Thoracic aorta (tissue), 2 donors: ENCODE results near the gene POLN. TPM values are rescaled to one million over a fixed set of nuclear protein-coding genes. Genes with fewer than 3 reads are reported as not detected.

ENCODE experiments used
- ATAC-seq: fragments of 150-250 bp; one replicate; pipeline ENCODE4 v1.8.0; 2017; ENCODE audit warnings: low read depth; ENCODE audit not compliant: insufficient number of reproducible peaks, low FRiP score
- DNase-seq: peaks from one replicate; pipeline ENCODE4 v3.0.0-alpha.2; 2020; ENCODE audit warnings: low spot score
- H3K27ac ChIP-seq, 2 donors: fragments of 200-600 bp; sonication (generic); 1 replicate in 1 of 2; 2 replicates in 1 of 2; pipeline ENCODE4 v1.5.1; 2016; ENCODE audit warnings: mild to moderate bottlenecking in 2 of 2, moderate library complexity in 2 of 2
- H3K27me3 ChIP-seq: fragments of 200-600 bp; sonication (generic); replicated peaks from 2 replicates; pipeline ENCODE4 v1.6.0; 2016; ENCODE audit warnings: mild to moderate bottlenecking; ENCODE audit not compliant: insufficient read depth
- H3K36me3 ChIP-seq: fragments of 200-600 bp; sonication (generic); one replicate; pipeline ENCODE4 v1.5.1; 2016
- H3K4me1 ChIP-seq, 2 donors: fragments of 200-600 bp; sonication (generic); 1 replicate in 1 of 2; 2 replicates in 1 of 2; pipeline versions ENCODE4 v1.5.1 to v1.6.0; 2016; ENCODE audit warnings: low read depth in 2 of 2, mild to moderate bottlenecking in 1 of 2; ENCODE audit not compliant: control insufficient read depth in 1 of 2
- H3K4me3 ChIP-seq: fragments of 200-600 bp; sonication (generic); 2 replicates; pipeline ENCODE4 v1.5.1; 2016; ENCODE audit warnings: mild to moderate bottlenecking
- H3K9me3 ChIP-seq: fragments of 200-600 bp; sonication (generic); 2 replicates; pipeline ENCODE4 v1.5.1; 2016
- total RNA-seq, 2 donors: library from RNA; depleted of rRNA; stranded (reverse); fragments of >200 nt; gene quantifications; one replicate each; pipeline versions ENCODE4 v1.1.0 to v1.2.3, GENCODE V29; 2016
- TF ChIP-seq, protein P1 (sequence below): fragments of 200-600 bp; sonication (generic); IDR thresholded peaks from one replicate; pipeline ENCODE4 v1.5.1; 2019; ENCODE audit warnings: antibody characterized with exemption

Gene POLN
- 1 to 10 TPM; 3.2 to 3.5 TPM for total RNA-seq

- H3K9me3 ChIP-seq, result no peaks in the 10 kb centered on the region
- H3K27me3 ChIP-seq, result no peaks in the 10 kb centered on the region
- peak; percentile 96 for ATAC-seq
- H3K4me1 ChIP-seq, result peaks cover 44 to 74% of the 10 kb centered on the region in 2 donors
- no peaks in the 10 kb centered on the region for H3K36me3 ChIP-seq
- peak within 1 kb of the TSS; percentile 90 for H3K4me3 ChIP-seq
- TF ChIP-seq, protein P1, sequence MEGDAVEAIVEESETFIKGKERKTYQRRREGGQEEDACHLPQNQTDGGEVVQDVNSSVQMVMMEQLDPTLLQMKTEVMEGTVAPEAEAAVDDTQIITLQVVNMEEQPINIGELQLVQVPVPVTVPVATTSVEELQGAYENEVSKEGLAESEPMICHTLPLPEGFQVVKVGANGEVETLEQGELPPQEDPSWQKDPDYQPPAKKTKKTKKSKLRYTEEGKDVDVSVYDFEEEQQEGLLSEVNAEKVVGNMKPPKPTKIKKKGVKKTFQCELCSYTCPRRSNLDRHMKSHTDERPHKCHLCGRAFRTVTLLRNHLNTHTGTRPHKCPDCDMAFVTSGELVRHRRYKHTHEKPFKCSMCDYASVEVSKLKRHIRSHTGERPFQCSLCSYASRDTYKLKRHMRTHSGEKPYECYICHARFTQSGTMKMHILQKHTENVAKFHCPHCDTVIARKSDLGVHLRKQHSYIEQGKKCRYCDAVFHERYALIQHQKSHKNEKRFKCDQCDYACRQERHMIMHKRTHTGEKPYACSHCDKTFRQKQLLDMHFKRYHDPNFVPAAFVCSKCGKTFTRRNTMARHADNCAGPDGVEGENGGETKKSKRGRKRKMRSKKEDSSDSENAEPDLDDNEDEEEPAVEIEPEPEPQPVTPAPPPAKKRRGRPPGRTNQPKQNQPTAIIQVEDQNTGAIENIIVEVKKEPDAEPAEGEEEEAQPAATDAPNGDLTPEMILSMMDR, result no peak
- DNase-seq, result peak; percentile 92
- H3K27ac ChIP-seq, result peak within 1 kb of the TSS; percentile 64 to 65
These were observed at the start of gene POLN, which contains the start of gene HAUS3 for GRCh38 chr4:2241410-2242353. Gene POLN, minus strand, starts transcription at chr4:2242121. Its CDS starts 12,890 bp downstream, at chr4:2229231. Gene HAUS3, minus strand, starts transcription at chr4:2242121. Its CDS starts 1,175 bp downstream, at chr4:2240946.

GRCh38 chr4:2290974-2291704 lies 49.2 kb upstream of the POLN start:
- H3K4me1 ChIP-seq, result no peaks in the 10 kb centered on the region
- no peak for ATAC-seq

DNA sequence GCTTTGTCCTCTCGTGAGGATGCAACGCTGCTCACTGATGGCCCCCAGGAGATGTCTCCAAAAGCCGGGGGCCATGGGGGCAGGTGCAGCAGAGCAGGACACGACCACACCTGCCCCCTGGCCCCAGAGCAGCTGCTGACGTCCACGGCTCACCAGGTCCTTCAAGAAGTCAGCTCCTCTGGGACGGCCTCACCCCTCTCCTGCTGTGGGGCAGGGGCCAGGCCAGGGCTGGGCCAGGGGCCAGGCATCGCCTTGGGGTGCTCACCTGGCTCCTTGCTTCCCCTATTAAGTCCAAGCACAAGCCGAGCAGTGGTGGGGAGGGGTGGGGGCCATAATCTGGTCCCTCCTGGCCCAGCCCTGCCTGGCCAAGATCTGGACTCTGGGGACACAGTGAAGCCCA lies 48.6 kb upstream of the POLN start:
- no peaks in the 10 kb centered on the region for H3K4me1 ChIP-seq
- H3K9me3 ChIP-seq, result peaks cover 3% of the 10 kb centered on the region
- ATAC-seq (no peak), DNase-seq (no peak)
- TF ChIP-seq, protein P1, result no peak
- H3K27ac ChIP-seq, result no peak overlapping the region
- H3K27me3 ChIP-seq, result no peaks in the 10 kb centered on the region
- H3K4me3 ChIP-seq, result no peak overlapping the region
- no peaks in the 10 kb centered on the region for H3K36me3 ChIP-seq

More at GRCh38 chr4:2290974-2291704, 49.2 kb upstream of the POLN start:
- DNase-seq, result no peak
- TF ChIP-seq, protein P1, result no peak
- Histone ChIP-seq H3K36me3 (no peaks in the 10 kb centered on the region), H3K9me3 (peaks cover 3% of the 10 kb centered on the region), H3K27me3 (no peaks in the 10 kb centered on the region), H3K27ac (no peak overlapping the region), H3K4me3 (no peak overlapping the region)

GRCh38 chr4:2289955-2290333 lies 48.0 kb upstream of the POLN start:
- Histone ChIP-seq H3K27me3 (no peaks in the 10 kb centered on the region), H3K27ac (no peak overlapping the region), H3K4me3 (no peak overlapping the region), H3K36me3 (no peaks in the 10 kb centered on the region), H3K9me3 (peaks cover 3% of the 10 kb centered on the region), H3K4me1 (no peaks in the 10 kb centered on the region)
- TF ChIP-seq, protein P1, result no peak
- ATAC-seq (no peak), DNase-seq (no peak)
